Stomach (tissue), 4 donors: ENCODE measurements around the gene B3GNT2.

Source experiments
- EP300 ChIP-seq: sonication (generic); formaldehyde crosslinking; IDR thresholded peaks from one replicate; pipeline ENCODE4 v1.6.1; 2017; ENCODE audit warnings: antibody characterized with exemption
- POLR2A ChIP-seq, 4 donors: fragments of 450-650 bp; IDR thresholded peaks; one replicate each; pipeline ENCODE4 v1.6.1; 2016; ENCODE audit warnings: antibody characterized with exemption in 4 of 4, control low read depth in 2 of 4, mild to moderate bottlenecking in 1 of 4, moderate library complexity in 1 of 4
- TF ChIP-seq, protein P1 (sequence below), 7 experiments: fragments of 450-650 bp in 4 of 7; fragments of 200-600 bp in 3 of 7; sonication (generic) in 3 of 7; IDR thresholded peaks; one replicate each; pipeline ENCODE4 v1.5.1; 2016 to 2019; ENCODE audit warnings: antibody characterized with exemption in 7 of 7, control low read depth in 2 of 7, mild to moderate bottlenecking in 1 of 7

DNA sequence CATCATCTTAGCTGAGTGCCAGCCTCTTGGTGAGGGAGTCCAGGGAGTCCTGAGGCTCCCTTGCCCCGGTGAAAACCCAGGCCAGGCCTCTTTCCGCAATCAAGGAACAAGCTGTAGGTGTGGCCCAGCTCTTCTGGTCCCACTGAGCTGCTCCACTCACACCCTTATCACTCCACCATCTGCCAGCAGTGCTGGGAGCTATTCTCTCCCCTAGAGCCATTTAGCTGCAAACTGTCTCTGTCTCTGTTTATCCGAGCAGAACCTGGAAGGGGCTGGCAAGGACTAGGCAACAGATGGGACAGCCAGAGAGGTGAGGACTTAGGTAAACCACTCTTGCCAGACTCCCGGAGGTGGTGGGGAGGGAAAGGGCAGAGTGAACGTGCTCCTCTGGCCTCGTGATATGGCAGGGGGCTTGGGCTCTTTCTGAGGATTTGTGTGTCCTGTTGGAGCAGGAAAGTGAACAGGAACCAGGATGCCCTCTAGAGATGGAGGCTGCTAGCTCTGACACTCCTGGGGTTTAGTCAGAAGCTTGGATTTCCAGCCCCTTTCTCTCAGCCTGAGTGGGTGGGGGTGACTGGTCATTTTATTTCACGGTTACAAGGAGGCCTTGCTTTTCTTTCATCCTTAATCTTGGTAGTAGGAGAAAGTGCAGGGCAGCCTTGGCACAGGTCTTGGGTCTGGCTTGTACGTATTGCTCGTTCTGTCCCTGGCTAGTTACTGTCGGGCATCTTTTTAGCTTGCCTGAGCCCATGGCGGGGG is 19.6 kb downstream of the B3GNT2 start:
- TF ChIP-seq POLR2A (IDR thresholded peaks at IDR 0.05) (no peak), EP300 (no peak)
- TF ChIP-seq, protein P1, sequence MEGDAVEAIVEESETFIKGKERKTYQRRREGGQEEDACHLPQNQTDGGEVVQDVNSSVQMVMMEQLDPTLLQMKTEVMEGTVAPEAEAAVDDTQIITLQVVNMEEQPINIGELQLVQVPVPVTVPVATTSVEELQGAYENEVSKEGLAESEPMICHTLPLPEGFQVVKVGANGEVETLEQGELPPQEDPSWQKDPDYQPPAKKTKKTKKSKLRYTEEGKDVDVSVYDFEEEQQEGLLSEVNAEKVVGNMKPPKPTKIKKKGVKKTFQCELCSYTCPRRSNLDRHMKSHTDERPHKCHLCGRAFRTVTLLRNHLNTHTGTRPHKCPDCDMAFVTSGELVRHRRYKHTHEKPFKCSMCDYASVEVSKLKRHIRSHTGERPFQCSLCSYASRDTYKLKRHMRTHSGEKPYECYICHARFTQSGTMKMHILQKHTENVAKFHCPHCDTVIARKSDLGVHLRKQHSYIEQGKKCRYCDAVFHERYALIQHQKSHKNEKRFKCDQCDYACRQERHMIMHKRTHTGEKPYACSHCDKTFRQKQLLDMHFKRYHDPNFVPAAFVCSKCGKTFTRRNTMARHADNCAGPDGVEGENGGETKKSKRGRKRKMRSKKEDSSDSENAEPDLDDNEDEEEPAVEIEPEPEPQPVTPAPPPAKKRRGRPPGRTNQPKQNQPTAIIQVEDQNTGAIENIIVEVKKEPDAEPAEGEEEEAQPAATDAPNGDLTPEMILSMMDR (IDR thresholded peaks at IDR 0.05): no peak
